GM19023 (cell line): ENCODE results near the gene FOXP3.

Experiments
- ATAC-seq: cut with Tn5 transposase; IDR thresholded peaks from one replicate; pipeline ENCODE4 v1.9.1; 2021; ENCODE audit warnings: mild to moderate bottlenecking, moderate library complexity; ENCODE audit not compliant: unreplicated experiment

FOXP3 gene

DNA sequence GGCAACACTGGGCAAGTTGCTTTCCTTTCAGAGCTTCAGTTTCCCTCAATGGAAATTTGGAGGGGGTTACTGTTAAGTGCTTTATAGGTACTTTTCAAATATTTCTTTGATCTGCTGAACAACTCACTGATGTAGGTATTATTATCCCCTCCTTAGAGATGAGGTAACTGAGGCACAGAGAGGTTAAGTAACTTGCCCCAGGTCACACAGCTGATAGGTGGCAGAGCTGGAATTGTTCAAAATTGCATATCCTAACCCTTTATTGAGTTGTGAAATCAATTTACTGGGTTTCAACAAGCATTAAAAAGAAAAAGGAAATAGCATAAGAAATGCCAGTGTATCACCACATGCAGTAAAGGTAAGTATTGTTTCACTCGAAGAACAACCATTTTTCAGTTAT, 11.7 kb upstream of the FOXP3 start:
- ATAC-seq = no peak

DNA sequence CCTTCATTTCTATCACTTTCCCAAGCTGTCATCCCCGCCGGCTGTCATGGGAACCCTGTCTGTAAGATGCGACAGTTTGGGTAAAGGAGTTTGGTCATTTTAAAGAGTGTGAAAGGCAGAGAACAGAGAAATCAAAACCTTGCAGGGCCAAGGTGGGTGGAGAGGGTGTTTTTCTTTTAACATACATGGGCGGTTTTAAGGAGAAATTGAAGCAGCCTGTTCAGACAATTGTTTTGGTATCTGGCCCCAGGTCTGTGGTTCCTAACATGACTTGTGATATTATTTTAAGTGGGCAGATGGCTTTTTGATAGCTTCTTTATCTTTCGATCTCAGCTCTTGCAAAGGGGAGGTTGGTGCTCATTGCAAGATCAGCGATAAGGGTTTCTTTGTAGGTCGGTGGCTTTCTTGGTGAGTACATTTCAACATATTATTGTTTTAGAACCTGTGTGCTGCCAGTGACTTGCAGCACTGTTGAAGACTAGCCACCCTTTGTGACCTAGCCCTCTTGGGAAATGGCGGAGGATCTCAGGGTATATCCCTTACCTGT, 8.7 kb upstream of the FOXP3 start:
- no peak for ATAC-seq

DNA sequence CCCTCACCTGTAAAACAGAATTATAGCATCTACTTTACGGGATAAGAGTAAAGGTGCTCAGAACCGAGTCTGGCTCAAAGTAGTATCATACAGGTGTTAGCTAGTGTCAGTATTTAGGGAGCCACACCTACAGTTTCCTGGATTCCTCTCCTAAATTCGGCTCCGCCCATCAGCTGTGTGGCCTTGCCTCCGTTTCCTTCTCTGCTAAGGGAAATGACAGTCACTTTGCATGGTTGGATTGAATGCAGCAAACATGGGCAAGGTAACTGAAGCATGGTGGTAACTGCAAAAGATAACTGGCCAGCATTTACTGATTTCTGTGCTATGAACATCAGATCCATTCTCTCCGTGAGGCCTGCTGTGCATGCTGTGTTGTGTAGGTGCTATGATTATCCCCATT, 7.9 kb upstream of the FOXP3 start:
- ATAC-seq = no peak

DNA sequence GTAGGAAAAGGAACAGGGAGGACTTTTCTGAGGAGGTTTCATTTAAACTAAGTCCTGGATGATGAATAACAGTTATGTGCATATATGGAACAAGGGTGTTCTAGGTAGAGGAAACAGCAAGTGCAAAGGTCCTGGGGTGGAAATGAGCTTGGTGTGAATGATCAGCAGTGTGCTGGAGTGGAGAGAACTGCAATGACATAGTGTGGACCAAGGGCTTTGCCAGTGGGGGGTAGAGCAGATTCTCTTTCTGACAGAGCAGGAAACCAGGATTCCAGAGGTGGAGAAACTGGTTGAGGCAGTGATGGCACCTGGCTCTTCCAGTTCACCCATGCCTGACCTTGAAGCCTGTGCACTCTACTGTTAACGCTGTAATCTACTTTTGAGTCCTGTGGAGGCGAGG, 6.8 kb upstream of the FOXP3 start:
- ATAC-seq = no peak

DNA sequence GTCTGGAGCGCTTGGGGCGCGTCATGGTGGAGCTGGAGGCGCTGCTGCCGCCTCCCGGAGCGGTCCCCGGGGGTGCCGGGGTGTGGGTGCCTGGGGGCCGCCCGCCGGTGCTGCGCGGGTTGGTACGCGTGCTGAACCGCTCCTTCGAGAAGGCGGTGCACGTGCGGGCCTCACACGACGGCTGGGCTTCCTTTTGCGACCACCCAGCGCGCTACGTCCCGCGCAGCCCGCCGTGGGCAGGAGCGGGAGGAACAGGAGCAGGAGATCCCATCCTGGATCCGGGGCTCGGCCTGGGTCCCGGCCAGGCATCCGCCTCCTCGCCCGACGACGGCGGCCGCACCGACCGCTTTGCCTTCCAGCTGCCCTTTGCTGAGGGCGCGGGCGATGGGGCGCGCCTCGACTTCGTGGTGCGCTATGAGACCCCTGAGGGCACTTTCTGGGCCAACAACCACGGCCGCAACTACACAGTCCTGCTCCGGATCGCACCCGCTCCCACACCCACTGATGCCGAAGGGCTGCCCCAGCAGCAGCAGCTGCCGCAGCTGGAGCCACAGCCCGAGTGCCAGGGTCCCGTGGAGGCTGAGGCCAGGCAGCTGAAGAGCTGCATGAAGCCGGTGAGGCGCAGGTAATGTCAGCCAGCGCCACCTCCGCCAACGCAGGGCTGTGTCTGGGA, 5.9 kb upstream of the FOXP3 start:
- ATAC-seq = no peak

DNA sequence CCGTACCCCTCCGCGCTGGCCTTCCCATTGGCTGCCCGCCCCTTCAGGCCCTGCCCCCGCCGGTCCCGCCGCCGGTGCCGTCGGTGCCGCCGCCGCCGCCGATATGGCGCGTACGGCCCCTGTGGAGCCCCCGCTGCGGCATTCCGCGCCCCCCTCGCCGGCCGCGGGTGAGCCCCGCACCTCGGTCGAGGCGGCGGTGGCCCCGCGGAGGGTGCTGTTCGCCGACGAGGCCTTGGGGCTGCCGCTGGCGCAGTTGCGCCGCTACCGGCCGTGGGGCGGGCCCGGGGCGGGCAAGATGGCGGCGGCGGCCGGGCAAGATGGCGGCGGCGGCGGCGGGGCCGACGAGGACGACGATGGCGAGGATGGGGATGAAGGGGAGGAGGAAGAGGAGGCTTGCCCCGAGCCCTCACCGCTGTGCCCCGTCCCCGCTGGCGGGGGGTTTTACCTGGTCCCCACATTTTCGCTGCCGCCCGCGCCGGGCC, 5.3 kb upstream of the FOXP3 start, which contains the start of gene PPP1R3F:
PPP1R3F (plus strand) TSS at position 27 of the 482 bp plus-strand sequence; CDS start at position 104, 77 bp downstream.
- ATAC-seq = peak; percentile 17

DNA sequence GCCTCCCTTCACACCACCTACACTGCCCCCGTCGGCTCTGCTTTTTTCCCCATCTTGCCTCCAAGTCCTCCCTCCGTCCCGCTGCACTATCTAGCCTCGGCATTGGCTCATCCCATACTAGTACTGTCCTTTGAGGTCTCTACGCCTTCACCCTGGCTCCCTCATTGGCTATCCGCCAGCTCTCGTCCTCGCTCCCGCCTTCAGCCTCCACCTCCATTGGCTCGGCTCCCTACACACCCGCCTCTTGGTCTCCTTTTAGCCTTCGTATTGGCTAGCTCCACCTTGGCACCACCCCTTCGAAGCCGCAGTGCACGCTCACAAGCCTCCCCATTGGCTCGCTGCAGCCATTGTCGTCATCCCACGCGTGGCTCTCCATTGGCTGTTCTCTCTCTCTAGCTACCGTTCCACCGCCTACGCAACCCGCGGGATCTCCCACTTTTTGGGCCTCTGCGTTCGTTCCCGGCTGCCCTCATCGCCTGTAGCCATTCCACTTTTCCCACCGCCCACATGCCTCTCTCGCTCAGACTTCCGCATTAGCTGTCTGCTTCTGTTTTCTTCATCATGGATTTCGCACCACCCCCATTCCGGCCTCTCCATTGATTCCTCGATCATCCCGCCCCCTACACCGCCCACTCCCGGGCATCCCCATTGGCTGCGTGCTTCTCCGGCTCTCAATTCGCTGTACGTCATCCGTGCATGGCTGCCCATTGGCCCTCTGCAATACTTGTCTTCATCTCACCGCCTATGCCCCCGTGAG, 4.7 kb upstream of the FOXP3 start:
- ATAC-seq = peak; percentile 88

DNA sequence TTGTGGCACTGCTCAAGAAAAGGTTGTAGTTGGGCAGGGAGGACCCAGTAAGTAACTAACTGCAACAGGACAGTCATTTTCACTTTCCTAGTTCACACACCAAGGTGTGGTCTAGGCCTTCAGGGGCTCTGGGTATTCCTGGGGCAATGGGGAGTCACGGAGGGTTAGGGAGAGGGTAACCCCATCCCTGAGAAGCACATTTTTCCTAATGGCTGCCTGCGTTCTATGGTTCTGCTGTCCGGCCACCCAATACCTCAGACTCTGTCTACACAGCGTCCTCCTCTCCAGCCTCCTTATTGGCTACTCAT, 4.1 kb upstream of the FOXP3 start:
- ATAC-seq = no peak

DNA sequence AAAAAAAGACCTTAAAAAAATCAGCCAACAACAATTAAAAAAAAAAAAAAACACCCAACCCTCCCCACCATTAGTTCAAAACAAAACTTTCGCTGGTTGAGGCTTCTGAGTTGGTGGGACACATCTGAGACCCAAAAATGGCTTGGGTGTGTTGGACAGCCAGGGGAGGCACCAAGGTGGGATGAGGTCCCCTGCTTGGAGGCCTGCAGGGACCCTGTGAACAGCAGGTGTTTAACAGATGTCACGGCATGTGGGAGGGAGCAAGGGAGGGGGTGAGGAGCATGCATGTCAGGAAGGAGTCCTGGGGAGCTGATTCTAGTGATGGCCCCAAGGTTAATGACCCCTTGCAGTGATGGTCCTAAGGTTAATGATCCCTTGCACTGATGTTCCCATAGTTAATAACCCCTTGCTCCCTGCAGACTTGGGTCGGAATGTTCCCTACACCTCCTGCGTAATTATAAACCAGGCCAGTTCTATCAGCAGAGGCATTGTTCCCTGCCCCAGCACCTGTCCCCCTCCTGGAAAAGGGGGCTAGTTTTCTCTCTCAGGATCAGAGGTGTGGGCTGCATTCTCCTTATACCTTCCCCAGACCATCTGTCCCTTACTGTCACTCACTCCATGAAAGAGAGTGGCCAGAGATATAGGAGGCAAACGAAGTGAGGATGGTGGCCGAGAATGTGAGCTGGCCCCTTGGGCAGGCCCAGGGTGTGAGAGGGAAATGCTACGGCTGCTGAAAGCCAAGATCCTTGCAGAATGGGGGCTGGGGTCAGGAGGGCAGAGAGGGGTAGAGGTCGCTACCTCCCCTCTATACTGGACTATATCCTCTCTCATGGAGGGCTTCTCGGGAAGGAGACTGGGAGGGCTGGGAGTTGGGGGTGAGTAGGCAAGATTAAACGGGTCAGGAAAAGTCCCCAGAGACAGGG, 2.3 kb upstream of the FOXP3 start:
- no peak for ATAC-seq

DNA sequence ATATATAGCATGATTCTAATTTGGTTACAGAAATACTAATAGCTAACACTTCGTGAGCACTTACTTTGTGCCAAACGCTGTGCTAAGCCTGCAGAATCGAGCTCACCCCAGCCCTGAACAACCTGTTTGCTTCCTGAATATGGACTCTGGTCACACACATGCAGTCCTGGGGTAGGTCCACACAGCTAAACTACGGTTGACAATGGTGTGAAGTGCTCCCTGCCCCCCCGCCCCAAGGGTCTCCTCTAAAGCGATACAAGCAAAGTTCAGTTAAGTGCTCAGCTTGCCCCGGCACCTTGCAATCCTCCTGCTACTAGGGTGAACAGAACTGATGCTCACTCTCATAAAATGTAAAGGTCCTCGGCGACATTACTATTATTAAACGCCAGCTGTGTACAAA, 879 bp downstream of the FOXP3 start:
- no peak for ATAC-seq

DNA sequence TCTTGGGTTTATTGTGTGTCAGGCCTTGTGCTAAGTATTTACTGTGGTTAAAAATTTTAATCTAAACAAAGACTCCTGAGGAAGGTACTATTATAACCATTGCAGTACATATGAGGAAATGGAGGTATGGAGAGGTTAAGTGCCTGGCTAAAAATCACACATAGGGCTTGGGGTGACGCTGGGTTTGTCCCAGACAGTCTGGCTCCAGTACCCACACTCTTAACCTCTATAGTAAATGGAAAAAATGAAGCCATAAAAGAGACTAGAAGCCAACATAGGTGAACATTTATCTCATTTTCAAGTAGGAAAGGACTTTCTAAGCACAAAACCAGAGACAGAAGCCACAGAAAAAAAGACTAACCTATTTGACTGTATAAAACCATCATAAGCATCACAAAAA, 1.9 kb downstream of the FOXP3 start:
- no peak for ATAC-seq

DNA sequence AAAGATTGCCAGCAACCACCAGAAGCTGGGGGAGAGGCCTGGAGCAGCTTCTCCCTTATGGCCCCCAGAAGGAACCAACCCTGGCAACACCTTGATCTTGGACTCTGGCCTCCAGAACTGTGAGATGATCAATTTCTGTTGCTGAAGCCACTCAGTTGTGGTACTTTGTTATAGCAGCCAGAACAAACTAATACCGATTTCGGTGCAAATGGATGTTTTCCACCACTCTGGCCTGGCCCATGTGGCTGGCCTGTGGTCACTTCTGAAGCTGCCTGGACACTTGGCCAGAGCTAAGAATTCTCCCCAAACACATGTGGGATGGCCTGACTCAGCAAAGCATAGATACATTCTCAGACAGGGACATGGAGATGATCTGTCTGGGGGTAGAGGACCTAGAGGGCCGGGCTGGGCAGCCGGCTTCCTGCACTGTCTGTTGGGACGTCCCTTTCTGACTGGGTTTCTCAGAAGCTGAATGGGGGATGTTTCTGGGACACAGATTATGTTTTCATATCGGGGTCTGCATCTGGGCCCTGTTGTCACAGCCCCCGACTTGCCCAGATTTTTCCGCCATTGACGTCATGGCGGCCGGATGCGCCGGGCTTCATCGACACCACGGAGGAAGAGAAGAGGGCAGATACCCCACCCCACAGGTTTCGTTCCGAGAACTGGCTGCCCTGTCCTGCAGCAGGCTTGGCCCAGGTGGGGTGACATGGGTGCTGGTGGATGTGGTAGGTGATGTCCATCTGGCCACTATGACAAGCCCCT, 4.1 kb downstream of the FOXP3 start:
- no peak for ATAC-seq

DNA sequence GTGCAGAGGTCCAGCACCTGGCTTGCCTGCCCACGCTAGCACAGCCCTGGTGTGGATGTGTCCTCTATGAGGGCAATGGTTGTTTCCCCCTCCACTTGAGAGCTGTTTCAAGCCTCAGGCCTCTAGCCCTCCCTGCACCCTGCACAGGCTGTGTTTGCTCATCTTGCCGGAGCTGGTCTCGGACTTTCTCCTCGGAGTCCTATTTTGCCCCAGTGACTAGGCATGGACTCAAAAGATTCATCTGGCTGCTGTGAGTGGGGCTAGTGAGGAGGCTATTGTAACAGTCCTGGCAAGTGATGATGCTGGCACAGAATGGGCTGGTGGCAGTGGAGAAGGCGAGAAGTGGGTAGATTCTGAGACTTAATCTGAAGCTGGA, 5.8 kb downstream of the FOXP3 start:
- no peak for ATAC-seq

DNA sequence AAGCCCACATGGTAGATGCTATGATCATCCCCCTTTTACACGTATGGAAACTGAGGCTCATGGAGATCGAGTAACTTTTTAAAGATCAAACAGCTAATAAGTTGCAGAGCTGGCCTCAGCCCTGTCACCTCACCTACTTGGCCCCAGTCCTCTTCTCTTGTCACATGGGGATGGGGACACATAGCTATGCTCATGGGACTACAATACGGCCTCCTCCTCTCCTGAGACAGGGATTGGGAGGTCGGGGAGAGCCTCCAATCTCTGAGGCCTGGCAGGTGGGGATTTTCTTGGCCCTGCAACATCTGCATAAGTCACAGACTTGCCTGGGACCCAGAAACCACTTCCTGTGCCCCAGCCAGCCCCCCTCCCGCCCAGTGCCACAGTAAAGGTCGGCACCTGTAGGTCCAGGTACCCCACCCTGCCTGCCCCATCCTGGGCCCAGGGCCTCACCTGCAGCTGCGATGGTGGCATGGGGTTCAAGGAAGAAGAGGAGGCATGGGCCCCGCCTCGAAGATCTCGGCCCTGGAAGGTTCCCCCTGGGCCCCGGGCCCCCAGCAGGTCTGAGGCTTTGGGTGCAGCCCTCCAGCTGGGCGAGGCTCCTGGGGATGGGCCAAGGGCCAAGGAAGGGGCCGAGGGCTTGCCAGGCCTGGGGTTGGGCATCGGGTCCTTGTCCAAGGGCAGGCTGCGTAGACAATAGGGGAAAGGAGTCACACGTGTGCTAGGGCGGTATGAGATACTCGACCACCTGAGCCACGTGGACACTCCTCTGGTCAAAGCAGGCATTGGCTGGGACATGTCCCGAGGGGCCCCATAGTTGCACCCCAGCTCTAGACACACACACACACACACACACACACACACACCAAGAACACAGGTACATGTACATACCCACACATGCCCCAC, 6.4 kb downstream of the FOXP3 start:
- ATAC-seq = no peak

DNA sequence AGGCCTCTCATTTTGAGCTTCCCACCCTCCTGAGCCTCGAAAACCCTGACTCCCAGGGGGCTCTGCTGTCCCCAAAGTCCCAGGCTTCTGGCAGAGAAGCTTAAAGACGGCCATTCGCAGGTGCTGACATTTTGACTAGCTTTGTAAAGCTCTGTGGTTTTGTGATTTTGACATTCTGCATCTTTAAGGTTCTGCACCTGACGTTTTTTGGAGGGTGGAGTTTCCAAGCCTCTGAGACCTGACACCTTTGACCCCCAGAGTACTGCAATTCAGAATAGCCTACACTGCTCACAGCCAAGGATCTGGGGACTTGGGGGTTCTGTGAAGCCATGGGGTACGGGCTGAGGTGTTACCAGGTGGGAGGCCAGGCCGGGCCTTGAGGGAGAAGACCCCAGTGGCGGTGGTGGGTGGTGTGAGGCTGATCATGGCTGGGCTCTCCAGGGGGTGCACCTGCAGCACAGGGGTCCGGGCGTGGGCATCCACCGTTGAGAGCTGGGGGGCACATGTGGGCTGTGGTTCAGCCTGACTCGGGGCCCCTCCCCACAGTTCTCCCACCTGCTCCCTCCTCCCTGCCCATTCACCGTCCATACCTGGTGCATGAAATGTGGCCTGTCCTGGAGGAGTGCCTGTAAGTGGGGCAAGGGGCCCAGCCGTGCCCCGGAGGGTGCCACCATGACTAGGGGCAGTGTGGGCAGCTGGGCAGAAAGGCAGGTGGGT, 7.3 kb downstream of the FOXP3 start:
- ATAC-seq = no peak

DNA sequence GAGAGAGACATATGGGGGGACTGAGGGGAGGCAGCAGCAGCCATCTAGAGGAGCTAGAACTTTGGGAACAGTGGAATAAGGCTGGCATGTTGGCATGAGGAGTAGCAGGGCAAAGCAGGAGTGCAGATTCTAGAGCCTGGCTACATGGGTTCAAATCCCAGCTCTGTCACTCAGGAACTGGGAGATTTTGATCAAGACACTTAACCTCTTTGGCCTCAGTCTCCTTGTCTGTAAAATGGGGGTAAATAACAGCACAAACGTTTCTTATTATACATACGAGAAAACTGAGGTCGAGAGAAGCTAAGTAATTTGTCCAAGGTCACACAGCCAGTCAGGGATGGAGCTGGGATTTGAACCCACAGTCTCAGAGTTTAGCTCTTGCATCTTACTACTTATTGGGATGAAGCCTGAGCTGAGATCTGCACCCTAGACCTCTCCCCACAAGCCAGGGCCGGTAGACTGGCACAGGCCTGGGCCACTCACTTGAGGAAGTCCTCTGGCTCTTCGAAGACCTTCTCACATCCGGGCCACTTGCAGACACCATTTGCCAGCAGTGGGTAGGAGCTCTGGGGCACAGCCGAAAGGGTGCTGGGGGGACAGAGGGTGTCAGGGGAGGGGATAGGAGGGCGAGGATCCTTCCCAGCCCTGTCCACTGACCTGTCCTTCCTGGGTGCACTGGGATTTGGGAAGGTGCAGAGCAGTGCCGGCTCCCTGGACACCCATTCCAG, 8.1 kb downstream of the FOXP3 start:
- no peak for ATAC-seq

DNA sequence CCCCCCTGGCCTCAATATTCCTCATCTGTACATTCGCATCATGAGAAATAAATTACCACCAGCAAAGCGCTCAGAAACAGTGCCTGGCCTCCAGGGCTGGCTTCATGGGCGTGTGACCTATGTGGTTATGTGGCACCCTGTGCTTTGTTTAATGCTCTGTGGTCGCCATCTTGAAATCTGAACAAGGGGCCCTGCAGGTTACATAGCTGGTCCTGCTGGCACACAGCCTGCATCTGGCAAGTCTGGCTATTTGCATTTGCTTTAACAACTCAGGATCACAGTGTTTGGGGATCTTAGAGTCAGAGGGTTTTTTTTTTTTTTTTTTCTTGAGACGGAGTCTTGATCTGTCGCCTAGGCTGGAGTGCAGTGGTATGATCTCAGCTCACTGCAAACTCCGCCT, 9.9 kb downstream of the FOXP3 start:
- ATAC-seq = no peak

DNA sequence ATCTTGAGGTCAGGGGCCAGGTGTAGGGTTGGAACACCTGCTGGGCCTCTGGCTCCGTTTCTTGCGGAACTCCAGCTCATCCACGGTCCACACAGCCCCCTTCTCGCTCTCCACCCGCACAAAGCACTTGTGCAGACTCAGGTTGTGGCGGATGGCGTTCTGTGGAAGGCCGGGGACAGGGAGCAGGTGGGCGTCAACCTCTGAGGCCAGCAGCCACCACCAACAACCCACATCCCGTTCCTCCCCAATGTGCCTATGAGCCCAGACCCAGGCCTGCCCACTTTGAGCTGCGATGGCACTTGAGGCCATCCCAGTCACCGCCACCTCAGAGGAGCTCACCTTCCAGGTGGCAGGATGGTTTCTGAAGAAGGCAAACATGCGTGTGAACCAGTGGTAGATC, 13.2 kb downstream of the FOXP3 start:
- no peak for ATAC-seq
